GM19193 (cell line): ENCODE measurements around the gene CITED1.

Experiments
- POLR2A ChIP-seq: IDR thresholded peaks from 4 replicates; pipeline ENCODE4 v1.6.1; 2011; ENCODE audit not compliant: insufficient read depth, insufficient read length; ENCODE audit errors: extremely low read depth

CITED1 gene

DNA sequence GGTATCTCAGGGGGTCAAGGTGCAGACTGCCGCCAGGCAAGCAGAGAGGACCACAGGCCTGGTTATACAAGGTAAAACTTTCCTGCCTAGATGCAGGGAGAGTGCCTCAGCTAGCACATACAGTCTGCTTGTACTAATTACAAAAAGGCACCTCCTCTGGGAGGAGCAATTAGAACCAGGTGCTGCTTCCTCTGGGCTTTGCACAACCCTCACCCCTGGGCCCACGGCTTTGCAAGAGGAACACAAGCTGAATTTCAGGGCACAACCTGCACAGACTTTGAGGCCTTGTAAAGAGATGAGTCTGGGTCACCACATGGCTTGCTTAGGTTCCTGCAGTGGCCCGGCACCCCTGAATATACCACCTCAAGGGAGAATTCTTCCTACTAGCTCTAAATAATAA, 9.2 kb upstream of the CITED1 start:
- no peak for TF ChIP-seq POLR2A

DNA sequence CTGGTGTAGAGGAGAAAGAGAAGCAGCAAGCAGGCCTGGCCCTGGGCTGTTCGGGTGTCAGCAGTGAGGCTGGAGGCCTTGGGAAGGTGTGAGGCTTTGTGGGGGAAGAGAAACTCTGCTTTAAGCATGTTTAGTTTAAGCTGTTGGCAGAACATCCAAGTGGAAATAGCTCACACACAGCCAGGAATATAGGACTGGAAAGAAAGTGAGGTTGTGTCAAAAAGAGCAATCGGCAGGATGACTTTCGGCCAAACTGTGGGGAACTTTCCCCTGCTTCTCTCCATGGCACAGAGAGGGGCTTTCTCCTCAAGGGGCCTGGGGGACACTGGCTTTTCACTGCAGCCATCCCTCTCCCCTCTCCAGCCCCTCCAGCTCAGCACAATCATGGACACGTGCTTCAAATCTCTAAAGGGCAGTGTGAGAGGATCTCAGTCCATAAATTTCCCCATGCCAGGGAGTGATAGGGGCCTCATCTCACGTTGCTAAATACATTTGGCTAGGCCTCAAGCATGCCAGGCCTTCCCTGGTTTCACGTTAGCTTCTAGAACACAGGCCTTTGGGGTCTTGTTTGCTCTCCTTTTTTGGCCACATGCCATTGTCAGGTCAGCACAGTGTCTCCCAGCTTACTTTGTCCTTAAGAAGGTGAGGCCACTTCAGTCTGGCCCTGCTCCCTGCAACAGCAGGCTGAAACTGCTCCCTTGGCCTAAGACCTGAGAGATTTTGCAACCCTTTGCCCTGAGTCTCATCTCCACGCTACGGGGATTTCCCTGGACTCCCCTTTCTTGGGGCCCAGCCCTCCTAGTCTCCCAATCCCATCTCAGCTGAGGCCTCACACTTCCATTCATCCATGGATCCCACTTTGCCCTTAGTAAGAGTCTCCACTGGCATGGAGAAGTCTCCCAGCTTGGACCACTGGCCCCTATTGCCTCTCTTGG, 8.3 kb upstream of the CITED1 start:
- TF ChIP-seq POLR2A, result no peak

DNA sequence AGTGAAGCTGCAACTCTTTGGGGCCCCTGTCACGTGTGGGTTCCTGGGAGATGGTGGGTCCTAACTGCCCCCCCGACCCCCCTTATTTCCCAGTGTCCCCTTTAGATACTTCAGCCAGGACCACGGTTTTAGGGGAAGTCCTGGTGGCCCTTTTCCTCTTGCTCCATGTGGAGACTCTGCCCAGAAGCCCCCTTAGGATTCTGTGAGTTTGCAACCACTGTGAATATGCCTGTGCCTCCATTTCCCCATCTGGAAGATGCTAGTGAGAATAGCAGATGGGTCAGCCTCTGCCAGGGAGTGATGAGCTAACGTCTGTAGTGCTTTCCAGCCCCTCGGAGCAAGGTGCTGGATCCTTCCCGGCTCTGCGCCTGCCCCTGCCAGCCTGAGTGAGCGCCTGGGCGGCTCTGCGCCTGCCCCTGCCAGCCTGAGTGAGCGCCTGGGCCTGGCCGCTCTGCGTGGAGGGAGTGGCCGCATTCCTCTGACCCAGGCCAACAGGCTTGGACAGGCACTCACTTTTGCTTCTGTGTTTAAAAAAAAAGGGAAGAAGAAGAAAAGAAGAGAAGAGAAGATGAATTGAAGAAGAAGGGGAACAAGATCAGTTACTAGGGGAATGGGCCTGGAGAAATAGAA, 6.7 kb upstream of the CITED1 start:
- TF ChIP-seq POLR2A, result no peak

DNA sequence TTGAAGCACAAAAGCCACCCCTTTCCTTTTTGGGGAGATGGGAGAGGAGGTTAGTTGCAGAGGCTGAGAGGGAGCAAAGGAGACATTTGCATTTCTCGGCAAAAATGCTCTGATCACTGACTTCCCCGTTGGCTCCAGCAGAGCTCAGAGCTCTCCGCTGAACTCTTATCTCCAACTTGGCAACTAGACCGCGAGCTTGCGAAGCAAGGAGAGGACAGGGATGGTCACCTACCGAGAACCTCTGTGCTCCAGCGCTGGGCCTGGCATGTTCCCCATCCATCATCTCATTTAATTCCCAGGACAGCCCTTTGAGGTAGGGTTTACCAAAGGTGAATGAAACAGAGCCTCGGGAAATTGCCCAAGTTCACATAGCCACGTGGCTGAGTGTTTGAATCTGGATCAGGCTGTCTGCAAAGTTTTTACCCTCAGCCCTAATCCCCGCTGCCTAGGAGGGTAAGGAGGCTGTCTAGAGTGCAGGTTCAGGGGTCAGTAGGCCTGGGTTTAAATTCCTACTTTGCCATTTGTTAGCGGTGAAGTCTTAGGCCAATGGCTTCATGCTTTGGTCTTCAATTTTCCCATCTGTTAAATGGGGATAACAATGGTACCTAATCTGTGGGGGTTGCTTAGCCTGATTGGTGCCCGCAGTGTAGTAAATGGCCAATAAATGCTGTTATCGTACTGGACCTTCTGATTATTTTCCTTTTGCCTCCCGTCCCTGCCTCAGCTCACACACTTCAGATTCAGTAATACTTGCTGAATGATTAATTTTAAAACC, 3.8 kb upstream of the CITED1 start:
- no peak for TF ChIP-seq POLR2A

DNA sequence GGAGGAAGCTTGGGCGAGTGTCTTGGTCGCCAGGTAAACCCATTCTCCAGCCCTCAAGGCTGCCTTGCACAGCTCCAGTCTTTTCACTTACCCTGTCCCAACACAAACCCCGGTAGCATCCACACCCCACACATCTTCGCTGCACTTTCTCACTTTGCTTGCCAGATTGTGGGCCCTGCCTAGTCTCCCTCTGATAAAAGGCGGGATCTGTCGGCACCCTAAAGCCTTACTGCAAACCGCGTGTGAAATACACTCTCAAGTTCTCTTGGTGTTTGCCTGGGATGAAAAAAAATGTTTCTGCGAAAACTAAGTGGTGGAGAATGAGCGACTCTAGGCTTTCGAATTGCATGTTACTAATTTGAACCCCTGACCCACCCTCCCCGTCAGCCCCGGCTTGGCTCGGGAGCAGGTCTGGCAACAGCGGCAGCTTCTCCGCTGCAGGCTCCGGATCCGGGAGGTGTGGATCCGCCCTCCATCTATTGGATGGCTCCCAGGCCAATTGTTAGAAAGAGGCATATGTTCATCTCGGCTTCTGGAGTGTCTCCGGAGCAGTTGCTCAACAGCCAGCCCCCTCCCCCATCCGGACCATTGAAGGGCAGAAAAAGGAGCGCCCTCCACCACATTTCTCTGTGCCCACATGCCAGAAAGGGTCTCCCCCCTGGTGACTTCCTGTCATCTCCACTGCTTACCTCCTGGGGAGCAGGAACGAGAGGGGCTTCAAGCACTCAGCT, 3.0 kb upstream of the CITED1 start:
- TF ChIP-seq POLR2A, result no peak

DNA sequence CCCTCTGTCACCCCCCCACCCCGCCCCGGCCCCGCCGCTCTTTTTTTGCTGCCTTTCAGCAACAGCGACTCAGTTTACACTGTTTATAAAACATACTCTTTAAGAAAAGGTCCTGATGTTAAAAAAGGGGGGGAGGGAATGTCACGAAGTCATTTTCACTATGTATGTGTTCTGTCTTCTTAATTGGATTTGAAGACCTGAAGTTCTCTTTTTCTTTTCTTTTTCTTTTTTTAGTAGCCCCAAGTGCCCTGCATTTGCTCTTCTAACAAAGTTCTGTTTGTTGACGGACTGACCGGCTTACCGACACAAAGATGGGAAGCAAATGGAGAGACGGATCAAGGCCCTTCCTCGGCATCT, 2.5 kb upstream of the CITED1 start:
- TF ChIP-seq POLR2A, result no peak

DNA sequence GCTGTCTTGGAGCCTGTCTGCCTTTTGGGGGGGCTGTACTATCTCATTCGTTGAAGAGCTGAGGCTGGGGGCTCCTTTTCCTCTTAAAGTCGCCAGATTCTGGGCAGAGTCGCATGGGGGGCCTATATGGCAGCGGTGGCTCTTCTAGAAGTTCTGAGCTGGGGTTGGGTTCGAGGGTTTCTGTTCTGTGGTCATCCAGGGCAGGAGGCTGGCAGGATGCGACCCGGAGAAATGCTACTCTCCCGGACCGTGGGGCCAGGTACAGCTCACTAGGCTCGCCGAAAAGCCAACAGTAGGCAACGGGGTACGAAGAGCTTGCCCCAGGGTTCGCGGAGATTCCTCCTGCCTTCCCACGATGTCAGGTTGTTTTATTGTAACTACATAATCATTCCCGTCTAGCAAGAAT, 1.9 kb upstream of the CITED1 start:
- TF ChIP-seq POLR2A, result no peak

DNA sequence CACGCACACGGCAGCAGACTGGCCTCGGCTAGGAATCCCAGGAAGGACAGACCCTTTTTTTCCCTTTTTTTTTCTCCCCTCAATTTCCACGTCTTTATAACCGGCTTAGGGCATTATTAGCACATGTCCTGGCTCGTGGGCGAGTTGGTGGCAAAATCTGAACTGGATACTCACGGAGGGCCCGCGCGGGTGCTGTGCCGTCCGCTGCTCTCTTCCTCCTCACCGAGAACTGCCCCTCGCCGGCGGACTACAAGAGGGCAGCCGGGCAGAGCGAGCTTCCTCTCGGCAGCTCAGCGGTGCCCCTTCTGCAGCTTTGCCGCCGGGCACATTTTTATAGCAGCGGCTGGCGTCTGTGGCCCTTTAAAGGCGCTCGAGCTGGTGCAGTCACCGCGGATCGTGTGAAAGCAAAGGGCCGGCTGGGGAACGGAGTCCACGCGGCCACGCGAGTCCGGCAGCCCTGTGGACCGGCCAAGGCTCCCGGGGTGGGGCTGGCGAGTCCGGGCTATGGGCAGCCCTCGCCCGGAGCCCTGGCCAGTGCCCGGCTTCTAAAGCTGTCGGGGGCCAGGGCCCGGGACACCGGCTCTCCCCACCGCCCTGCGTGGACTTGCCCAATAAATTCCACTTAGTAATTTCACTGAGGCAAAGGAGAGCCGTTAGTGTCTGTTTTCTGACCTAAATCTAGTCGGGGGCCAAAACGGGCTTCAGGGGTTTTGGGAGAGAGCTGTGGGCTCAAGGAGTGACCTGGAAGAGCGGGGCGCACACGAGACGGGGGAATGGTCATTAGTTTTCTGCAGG, 1.3 kb upstream of the CITED1 start:
- no peak for TF ChIP-seq POLR2A

DNA sequence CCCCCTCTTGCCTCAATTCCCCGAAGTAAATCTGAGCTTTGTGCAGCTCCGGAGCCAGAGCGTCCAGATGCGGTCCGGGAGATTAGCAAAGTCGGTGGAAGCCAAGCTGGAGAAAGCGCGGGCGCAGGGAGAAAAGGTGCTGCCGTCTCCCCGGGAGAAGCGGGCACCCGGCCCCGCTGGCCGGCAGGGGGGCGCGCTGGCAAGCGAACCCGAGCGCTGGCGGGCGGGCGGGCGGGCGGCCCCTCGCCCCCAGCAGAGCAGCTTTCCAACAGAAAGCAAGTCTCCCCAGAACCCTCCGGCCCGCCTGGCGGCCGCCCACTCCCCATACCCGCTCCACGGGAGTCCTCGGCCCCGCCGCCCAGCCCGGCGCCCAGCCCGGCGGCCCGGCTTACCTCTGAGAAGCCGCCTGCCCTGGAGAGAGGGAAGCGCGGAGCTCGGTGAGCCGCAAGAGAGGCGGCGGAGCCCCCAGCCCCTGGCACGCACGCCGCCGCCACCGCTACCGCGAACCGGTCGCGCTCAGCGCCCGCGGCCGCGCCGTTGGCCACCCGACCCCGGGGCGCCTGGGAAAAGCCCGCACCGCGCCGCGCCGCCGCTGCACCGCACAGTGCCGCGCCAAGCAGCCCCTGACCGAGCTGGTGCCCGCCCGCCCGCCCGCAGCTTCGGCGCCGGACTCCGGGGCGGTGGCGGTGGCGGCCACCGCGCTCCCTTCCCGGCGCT, 529 bp upstream of the CITED1 start:
- no peak for TF ChIP-seq POLR2A

DNA sequence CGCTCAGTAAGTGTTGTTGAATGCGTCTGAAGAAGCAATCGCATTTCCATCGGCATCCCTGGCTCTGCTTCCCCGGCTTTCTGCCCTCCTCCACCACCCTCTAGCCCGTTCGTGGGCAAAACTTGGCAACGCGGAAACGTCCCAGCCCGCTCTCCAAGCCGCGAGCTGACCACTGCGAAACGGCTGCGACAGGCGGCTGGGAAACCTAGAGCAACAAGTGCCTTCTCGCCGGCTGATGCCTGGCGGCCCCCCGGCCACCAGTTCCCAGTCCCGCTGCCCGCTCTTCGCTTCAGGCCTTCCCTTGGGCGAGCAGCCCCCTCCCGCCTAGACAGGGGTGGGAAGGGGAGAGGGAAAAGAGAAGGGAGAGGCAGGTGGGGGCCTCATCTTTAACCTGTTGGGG, 837 bp downstream of the CITED1 start:
- no peak for TF ChIP-seq POLR2A

DNA sequence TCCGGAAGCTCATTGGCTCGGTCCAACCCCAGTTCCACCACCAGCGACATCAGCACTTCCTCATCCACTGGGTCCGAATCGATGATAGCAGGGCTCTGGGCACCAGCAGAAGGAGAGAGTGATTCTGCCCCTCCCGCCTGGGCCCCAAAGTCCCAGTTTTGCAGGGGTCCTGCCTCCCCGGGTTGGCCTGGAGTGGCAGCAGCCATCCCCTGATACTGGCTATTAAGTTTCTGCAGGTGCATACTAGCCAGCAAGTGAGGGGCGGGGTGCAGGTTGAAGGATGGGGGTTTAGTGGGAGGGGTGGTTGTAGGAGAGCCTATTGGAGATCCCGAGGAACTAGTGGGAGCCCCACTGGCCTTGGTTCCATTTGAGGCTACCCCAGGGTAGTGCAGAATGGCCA, 3.9 kb downstream of the CITED1 start:
- TF ChIP-seq POLR2A, result no peak

DNA sequence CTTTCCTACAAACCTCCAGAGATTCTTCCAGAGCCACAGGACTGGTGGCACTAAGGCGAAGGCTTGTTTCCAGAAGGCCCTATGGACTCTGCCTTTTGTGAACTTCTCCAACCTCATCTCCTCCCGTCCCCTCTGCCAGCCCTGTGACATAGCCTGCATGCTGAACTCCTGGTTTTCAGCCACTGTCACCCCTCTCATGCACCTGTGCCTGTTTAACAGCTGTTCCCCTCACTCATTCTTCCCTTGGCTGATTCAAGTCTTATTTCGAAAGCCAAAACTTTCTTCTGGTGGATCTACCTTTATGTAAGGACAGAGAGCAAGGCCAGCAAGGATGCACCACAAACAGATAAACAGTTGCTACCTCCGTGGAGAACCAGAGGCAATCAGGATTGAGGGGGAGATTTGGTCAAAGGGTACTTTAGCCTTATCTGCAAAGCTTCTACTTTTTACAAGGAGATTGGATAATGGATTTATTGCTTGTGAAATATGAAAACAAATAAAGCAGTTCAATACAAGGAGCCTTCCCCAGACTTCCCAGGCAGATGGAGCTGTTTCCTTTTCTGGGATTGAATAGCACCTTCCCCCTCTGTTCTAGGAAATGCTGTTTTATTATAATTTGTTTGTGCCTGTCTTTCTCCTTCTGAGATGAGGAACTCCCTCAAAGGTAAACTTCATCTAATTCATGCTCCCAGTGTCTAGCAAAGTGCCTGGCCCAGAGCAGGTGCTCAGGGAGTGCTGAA, 5.7 kb downstream of the CITED1 start:
- no peak for TF ChIP-seq POLR2A
